ENCODE results near the gene EXOC1. TPM values are rescaled to one million over a fixed set of nuclear protein-coding genes. Genes with fewer than 3 reads are reported as not detected.

Gene EXOC1
- total RNA-seq, 1 experiment from 2014 or later, result 21.2 TPM

- H3K27me3 Mint-ChIP-seq (ENCODE audit: low read depth), result no peaks in the 10 kb centered on the region
- no CpG with 5 or more reads among the region's 5 CpGs for WGBS (ENCODE audit: extremely low coverage, insufficient read length, low lambda C conversion rate)
- DNase-seq, result no peak
- no peak overlapping the region for H2AFZ ChIP-seq (ENCODE audit: low read length)
- H3K9me3 Mint-ChIP-seq, result no peaks in the 10 kb centered on the region; a peak in 1 of 5 replicates
- H3K23me2 ChIP-seq (ENCODE audit: insufficient read length, low read depth, low read length, poor library complexity, severe bottlenecking), result no peaks in the 10 kb centered on the region
- H3K4me2 ChIP-seq (ENCODE audit: insufficient read depth, insufficient read length, low read length), result no peak overlapping the region
- no peak overlapping the region for H4K91ac ChIP-seq (ENCODE audit: insufficient read length, low read depth, low read length)
- H2BK20ac ChIP-seq (ENCODE audit: low read depth, low read length, poor library complexity, severe bottlenecking), result no peak overlapping the region
- no peak overlapping the region for H2BK120ac ChIP-seq (ENCODE audit: low read depth, low read length, poor library complexity, severe bottlenecking)
- no peak overlapping the region for H2BK15ac ChIP-seq (ENCODE audit: low read depth, low read length)
- no peaks in the 10 kb centered on the region for H3K79me1 ChIP-seq (ENCODE audit: insufficient read depth, low read depth, low read length, poor library complexity, severe bottlenecking)
- H3K18ac ChIP-seq (ENCODE audit: insufficient read length, low read depth, low read length), result no peak overlapping the region
- no peak overlapping the region for H2BK12ac ChIP-seq (ENCODE audit: insufficient read length, low read depth, low read length)
- H3K14ac ChIP-seq (ENCODE audit: insufficient read depth, low read length), result no peak overlapping the region
- H3K4me1 ChIP-seq (ENCODE audit: insufficient read depth, low read length), result no peaks in the 10 kb centered on the region
- H3K9me3 ChIP-seq (ENCODE audit: control insufficient read depth, low read depth, low read length), result no peaks in the 10 kb centered on the region
- no peaks in the 10 kb centered on the region; the same call in 1 of the 2 replicates for H3K79me2 ChIP-seq (ENCODE audit: insufficient read depth, low read length)
- H4K5ac ChIP-seq (ENCODE audit: insufficient read length, low read depth, low read length), result no peak overlapping the region
- no peak overlapping the region for H3K27ac ChIP-seq (ENCODE audit: insufficient read length, low read depth, low read length)
- no peak overlapping the region for H3T11ph ChIP-seq (ENCODE audit: low read length)
- no peaks in the 10 kb centered on the region for H3K36me3 Mint-ChIP-seq (ENCODE audit: insufficient read depth in 1 of 3, low read depth in 3 of 3)
- H3K9ac ChIP-seq (ENCODE audit: extremely low read depth, insufficient read length, low read length), result no peak overlapping the region
- H4K8ac ChIP-seq (replicated peaks; ENCODE audit: insufficient read length, low read depth, low read length), result no peak overlapping the region
- no peak overlapping the region for H3K56ac ChIP-seq (ENCODE audit: insufficient read length, low read depth, low read length)
- H3K27me3 ChIP-seq (ENCODE audit: insufficient read depth, low read length), result no peaks in the 10 kb centered on the region
- no peak overlapping the region for H3K4ac ChIP-seq (ENCODE audit: low read depth, low read length)
- H4K20me1 ChIP-seq (ENCODE audit: control insufficient read depth, insufficient read depth, insufficient read length), result no peaks in the 10 kb centered on the region
- TF ChIP-seq CTCF (conservative IDR thresholded peaks at IDR 0.05), result no peak
- H3K4me3 Mint-ChIP-seq, result no peak overlapping the region
- H2AK5ac ChIP-seq (ENCODE audit: insufficient read length, low read length), result no peak overlapping the region
- no peak overlapping the region for H2BK5ac ChIP-seq (ENCODE audit: insufficient read length, low read length)
- 0 out of 4 replicates have a peak, but pooled peaks cover 0 to 4% of the 10 kb centered on the region in 2 experiments for H3K4me1 Mint-ChIP-seq
- no peak overlapping the region for H3K23ac ChIP-seq (ENCODE audit: insufficient read length, low read depth, low read length)
- H3K27ac Mint-ChIP-seq, result no peak overlapping the region
Measured at GRCh38 chr4:55808632-55809031, 44.8 kb upstream of the EXOC1 start.
